Activated T-helper 17 cell treated with anti-CD3 and anti-CD28 coated beads, Interleukin-2, amount 50 U/mL, for 72 hours (primary cell): ENCODE measurements around the gene PRM1. TPM values are rescaled to one million over a fixed set of nuclear protein-coding genes. Genes with fewer than 3 reads are reported as not detected.

Experiments
- ATAC-seq: fragments of 150-1000 bp; cut with Tn5 transposase; replicated peaks from 2 replicates; pipeline ENCODE4 v1.10.0; 2021; ENCODE audit warnings: mild to moderate bottlenecking, moderate library complexity
- H3K27ac Mint-ChIP-seq: one replicate; pipeline ENCODE4 v1.8.0; 2022; ENCODE audit warnings: mixed read lengths
- H3K27me3 Mint-ChIP-seq: one replicate; pipeline ENCODE4 v1.8.0; 2022; ENCODE audit warnings: mixed read lengths
- H3K36me3 Mint-ChIP-seq: one replicate; pipeline ENCODE4 v1.8.0; 2022; ENCODE audit warnings: low read depth, mild to moderate bottlenecking, mixed read lengths
- H3K4me1 Mint-ChIP-seq: one replicate; pipeline ENCODE4 v1.8.0; 2022; ENCODE audit warnings: mixed read lengths
- H3K4me3 Mint-ChIP-seq: one replicate; pipeline ENCODE4 v1.8.0; 2022; ENCODE audit warnings: mild to moderate bottlenecking, mixed read lengths
- H3K9me3 Mint-ChIP-seq: one replicate; pipeline ENCODE4 v1.8.0; 2022; ENCODE audit warnings: mixed read lengths
- total RNA-seq, 2 donors: library from RNA; stranded (reverse); gene quantifications; one replicate each; pipeline ENCODE4 v1.2.3, GENCODE V29; 2022

PRM1 gene
- total RNA-seq, 2 donors from 2014 or later, result not detected

DNA sequence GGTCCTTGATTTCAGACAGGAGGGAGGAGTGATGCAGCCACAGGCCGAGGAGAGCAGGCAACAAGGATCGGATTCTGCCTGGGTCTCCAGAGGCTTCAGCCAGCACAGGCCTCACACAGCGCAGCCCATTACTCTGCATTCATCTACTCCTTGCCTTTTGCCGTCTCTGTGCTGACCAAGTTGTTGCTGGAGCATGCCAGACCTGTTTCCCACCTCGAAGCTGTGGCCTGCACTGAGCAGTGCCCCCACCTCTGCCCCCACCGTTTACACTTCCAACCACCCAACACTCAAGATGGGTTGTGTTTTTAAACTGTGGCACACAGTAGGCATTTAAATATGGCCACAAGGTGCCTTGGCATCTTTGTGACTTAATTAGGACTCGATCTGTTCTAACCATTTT is 6.2 kb downstream of the PRM1 start:
- Mint-ChIP-seq H3K27ac (no peak overlapping the region), H3K27me3 (no peaks in the 10 kb centered on the region), H3K4me3 (no peak overlapping the region), H3K4me1 (no peaks in the 10 kb centered on the region), H3K36me3 (no peaks in the 10 kb centered on the region), H3K9me3 (no peaks in the 10 kb centered on the region)
- no peak for ATAC-seq

DNA sequence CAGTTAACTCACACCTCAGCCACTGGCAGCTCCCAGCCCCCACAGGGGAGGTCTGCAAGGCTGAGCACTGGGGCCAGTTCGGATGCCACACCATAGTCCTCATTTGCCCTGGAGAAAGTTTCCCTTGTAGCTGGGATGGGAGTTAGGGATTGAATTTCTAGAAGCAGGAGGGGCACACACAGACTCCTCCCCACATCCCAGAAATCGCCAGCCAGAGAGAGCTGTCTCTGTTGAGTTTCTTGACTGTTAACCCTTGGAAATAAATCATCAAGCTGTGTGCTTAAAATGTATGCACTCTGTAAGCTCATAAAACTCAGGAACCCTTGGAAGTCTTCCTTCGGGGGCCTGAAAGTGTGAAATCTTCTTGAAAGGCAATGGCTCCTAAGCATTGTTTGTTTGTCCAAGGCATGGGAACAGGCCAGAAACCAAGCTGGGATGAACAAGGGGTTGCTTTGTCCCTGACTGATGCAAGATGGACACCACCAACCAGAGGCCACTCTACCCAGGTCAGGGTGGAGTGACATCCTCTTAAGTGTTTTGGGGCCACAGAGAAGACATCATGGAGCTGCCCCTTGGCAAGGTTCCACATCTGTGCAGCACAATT is 7.3 kb downstream of the PRM1 start:
- Mint-ChIP-seq H3K27me3 (no peaks in the 10 kb centered on the region), H3K4me3 (no peak overlapping the region), H3K27ac (no peak overlapping the region), H3K4me1 (no peaks in the 10 kb centered on the region), H3K36me3 (no peaks in the 10 kb centered on the region), H3K9me3 (no peaks in the 10 kb centered on the region)
- no peak for ATAC-seq

DNA sequence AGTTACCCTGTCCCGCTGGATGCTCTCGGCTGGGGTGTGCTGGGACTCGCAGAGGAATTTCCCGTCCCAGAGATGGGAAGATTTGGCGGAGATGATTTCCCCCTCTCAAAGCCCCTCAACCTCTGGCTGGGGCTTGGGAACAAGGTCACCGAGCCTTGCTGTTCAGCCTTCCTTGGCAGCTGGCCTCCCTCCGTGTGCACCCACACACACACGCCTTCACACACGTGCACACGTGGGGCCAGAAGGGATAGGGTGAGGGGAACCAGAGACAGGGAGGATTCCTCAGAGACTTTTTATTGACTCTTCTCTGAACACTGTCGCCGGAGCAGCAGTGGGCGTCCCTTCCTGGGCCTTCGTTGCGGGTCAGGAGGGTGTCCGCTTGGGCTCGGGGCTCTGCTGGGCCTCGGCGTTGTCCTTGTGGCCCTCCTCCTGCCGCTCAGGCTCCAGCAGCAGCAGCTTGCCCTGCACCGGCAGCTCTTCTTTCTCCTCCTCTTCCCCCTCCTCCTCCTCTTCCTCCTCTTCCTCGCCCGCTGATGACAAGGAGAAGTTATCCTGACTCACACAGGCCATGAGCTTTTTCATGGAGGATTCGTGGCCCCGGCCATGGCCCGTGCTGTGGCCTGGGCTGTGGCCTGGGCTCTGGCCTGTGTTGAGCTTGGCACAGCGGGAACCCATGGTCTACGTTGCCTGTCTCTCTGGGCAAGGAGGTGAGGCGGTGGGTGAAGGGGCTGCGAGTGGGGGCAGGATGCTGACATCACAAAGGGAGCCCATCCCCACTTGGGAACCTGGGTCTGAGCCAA is 8.0 kb downstream of the PRM1 start, which contains the start of gene PRM3:
Gene PRM3, minus strand, starts transcription at position 709 of the 800 bp plus-strand sequence. Its CDS starts 34 bp downstream, at position 675.
- Mint-ChIP-seq H3K4me1 (no peaks in the 10 kb centered on the region), H3K36me3 (no peaks in the 10 kb centered on the region), H3K27me3 (no peaks in the 10 kb centered on the region), H3K9me3 (no peaks in the 10 kb centered on the region), H3K4me3 (no peak within 1 kb of the TSS), H3K27ac (no peak within 1 kb of the TSS)
- ATAC-seq, result no peak

DNA sequence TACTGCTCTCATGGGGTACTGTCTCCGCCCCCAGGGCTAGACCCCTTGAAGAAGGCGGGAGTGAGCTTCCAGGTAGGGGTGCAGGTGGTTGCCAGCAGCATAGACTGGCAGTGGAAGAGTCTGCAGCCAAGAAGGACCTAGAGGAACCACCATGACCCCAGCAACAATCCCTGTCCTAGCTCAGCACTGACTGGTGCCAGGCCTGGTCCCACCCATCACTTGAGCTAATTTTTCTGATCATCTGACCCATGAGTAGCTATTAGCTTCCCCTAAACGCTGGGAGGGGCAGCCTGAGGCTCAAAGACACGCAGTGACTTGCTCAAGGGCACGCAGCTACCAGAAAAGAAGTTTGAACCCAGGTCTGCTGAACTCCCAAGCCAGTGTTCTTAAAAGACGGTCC is 8.6 kb downstream of the PRM1 start:
- no peak for ATAC-seq
- H3K9me3 Mint-ChIP-seq, result no peaks in the 10 kb centered on the region
- no peaks in the 10 kb centered on the region for H3K27me3 Mint-ChIP-seq
- no peak overlapping the region for H3K27ac Mint-ChIP-seq
- H3K4me1 Mint-ChIP-seq, result no peaks in the 10 kb centered on the region
- no peak overlapping the region for H3K4me3 Mint-ChIP-seq
- H3K36me3 Mint-ChIP-seq, result no peaks in the 10 kb centered on the region

DNA sequence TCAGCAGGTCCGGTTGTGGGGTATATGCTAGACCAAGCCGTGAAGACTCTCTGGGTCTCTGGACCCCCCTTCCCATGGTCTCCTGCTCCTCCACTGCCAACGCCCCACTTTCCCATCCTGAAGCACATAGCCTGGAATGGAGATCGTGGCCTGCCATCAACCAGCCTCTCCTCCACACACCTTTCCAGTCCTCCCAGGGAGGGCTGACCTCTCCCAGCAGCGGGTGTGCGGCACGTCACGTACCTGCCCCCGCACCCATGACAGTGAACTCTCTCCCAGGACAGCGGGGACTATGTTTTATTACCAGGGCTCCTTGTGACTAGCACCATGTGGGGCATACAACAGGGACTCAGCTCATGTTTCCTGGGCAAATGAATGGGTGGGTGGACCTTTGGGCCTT is 9.5 kb downstream of the PRM1 start:
- no peak for ATAC-seq
- Mint-ChIP-seq H3K4me1 (no peaks in the 10 kb centered on the region), H3K27ac (no peak overlapping the region), H3K4me3 (no peak overlapping the region), H3K27me3 (no peaks in the 10 kb centered on the region), H3K9me3 (no peaks in the 10 kb centered on the region), H3K36me3 (no peaks in the 10 kb centered on the region)

DNA sequence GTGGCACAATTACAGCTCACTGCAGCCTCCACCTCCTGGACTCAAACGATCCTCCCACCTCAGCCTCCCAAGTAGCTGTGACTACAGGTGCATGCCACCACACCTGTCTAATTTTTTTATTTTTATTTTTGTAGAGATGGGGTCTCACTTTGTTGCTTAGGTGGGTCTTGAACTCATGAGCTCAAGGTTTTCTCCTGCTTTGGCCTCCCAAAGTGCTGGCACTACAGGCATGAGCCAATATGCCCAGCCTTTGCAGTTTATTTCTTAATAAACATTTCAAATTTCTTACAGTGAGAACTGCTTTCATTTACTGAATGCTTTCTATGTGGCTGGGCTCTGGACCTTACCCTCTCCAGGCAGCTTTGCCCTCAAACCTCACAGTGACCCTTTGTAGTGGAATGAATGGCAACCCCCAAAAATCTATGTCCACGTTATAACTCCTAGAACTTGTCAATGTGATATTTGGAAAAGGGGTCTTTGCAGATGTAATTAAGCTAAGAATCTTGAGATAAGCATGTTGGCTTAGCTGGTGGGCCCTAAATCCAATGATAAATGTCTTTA is 10.4 kb downstream of the PRM1 start:
- no peak overlapping the region for H3K27ac Mint-ChIP-seq
- no peaks in the 10 kb centered on the region for H3K4me1 Mint-ChIP-seq
- H3K36me3 Mint-ChIP-seq, result no peaks in the 10 kb centered on the region
- no peak overlapping the region for H3K4me3 Mint-ChIP-seq
- ATAC-seq, result no peak
- no peaks in the 10 kb centered on the region for H3K9me3 Mint-ChIP-seq
- H3K27me3 Mint-ChIP-seq, result no peaks in the 10 kb centered on the region

DNA sequence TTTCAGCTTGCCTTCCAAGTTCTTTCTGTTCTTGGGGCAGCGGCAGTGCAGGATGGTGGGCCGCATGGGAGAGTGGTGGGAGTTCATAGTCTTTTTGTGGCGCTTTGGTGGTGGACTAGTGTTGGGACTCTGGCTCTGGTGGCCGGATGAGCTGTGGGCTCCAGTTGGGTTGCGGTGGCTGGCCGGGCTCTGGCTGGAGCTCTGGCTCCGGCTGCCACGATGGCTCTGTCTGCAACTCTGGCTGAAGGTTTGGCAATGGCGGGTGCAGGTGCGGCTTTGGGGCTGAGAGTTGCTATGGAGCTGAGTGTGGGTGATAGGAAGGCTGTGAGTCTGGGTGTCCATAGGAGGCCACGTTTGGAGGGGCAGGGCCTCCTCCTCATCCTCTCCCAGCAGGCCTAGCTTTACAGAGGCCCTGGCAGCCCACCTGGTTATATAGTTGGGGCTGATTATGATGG is 12.2 kb downstream of the PRM1 start, which contains the start of gene TNP2:
Gene TNP2, minus strand, starts transcription at position 405 of the 455 bp plus-strand sequence. Its CDS starts 63 bp downstream, at position 342.
- Mint-ChIP-seq H3K27me3 (no peaks in the 10 kb centered on the region), H3K9me3 (no peaks in the 10 kb centered on the region), H3K4me1 (peaks cover 4% of the 10 kb centered on the region), H3K36me3 (no peaks in the 10 kb centered on the region), H3K4me3 (no peak within 1 kb of the TSS), H3K27ac (no peak within 1 kb of the TSS)
- ATAC-seq, result no peak

DNA sequence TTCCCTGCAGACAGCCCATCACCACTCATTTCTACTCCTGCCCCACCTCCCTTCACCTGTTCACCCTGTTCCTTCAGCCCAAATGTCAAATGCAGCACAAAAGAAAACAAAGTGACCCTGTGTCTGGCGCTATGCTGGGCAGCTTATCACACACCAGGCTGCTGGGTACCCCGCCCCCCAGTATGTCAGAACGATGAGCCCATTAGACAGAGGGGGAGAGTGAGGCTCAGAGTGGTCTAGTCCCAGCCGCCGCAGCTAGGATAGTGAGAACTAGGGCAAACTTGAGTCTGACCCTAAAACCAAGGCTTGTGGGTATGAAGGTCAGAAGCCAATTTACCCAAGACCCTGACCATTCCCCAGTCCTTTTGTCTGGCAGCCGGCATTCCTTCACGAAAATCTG is 16.0 kb downstream of the PRM1 start:
- no peak overlapping the region for H3K4me3 Mint-ChIP-seq
- no peaks in the 10 kb centered on the region for H3K9me3 Mint-ChIP-seq
- H3K36me3 Mint-ChIP-seq, result no peaks in the 10 kb centered on the region
- peaks cover 3% of the 10 kb centered on the region for H3K27me3 Mint-ChIP-seq
- ATAC-seq, result no peak
- H3K27ac Mint-ChIP-seq, result no peak overlapping the region
- H3K4me1 Mint-ChIP-seq, result peaks cover 19% of the 10 kb centered on the region

DNA sequence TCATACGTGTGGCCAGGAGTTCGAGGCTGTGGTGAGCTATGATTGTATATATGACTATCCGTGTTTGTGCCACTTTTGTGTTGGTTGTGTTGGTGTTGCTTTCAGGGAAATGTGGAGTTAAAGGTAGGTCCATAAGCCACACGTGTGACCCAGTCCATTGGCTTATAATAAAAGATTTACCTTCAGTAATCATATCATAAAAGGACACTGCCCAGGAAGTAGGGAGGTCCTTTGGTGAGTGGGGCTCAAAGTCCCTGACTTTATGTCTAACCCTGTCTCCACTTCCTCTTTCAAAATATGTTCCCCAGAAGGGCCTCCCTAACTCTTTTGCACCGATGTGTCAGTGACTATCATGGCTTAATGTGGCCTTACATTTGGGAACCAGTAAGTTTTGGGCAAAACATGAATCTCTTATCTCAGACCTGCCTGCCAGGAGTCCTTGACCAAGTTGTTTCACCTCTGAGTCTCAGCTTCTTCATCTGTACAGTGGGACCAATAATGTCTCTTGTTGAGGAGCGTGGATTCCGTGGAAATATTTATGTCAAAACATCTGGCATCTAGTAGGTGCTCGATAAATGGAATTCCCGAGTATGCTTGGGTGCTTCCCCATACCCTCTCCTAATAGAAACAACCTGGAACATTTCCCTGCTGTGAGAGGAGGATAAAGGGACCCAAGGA is 16.8 kb downstream of the PRM1 start:
- Mint-ChIP-seq H3K36me3 (no peaks in the 10 kb centered on the region), H3K27ac (peak overlapping the region; percentile 55), H3K4me3 (peak overlapping the region; percentile 49), H3K27me3 (peaks cover 3% of the 10 kb centered on the region), H3K9me3 (no peaks in the 10 kb centered on the region), H3K4me1 (peaks cover 23% of the 10 kb centered on the region)
- peak; percentile 8 for ATAC-seq

DNA sequence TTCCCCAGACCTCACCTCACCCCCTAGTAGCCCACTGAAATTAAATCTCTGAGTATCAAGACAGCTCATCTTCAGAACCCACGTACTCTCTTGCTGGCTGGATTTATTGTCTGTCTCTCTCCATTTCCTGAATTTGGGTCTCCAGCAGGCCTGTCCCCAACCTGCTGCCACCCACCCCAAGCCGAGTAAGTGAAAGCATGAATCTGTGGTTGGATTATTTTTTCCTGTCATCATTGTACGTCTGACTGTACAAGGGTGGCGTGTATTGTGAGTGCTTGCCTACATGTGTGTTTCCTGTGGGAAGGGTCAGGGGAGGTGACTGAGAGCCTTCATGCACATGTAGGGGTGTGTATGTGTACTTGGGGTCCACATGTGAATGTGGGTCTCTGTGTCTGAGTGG is 17.4 kb downstream of the PRM1 start:
- ATAC-seq, result peak; percentile 92
- H3K4me1 Mint-ChIP-seq, result peaks cover 23% of the 10 kb centered on the region
- H3K4me3 Mint-ChIP-seq, result peak overlapping the region; percentile 49
- peak overlapping the region; percentile 55 for H3K27ac Mint-ChIP-seq
- H3K36me3 Mint-ChIP-seq, result no peaks in the 10 kb centered on the region
- no peaks in the 10 kb centered on the region for H3K9me3 Mint-ChIP-seq
- H3K27me3 Mint-ChIP-seq, result peaks cover 3% of the 10 kb centered on the region

DNA sequence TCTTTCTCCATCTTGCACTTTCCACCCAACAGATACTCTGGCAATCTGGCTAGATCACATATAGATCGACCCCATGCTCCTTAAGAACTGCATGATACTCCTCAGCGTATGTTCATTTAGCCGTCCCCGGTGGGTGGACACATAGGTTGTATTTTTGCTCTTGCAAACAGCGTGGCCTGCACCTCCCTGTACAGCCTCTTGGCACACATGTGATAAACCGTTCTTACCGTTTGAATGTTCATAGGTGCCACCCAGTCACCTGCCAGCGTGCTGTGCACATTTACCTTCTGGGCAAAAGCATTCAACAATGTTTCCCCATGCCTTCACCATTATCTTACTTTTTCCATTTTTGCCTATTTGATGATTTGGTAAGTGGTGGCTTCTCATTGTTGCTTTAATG is 18.2 kb downstream of the PRM1 start:
- Mint-ChIP-seq H3K9me3 (no peaks in the 10 kb centered on the region), H3K4me3 (peak overlapping the region; percentile 49), H3K27me3 (peaks cover 3% of the 10 kb centered on the region), H3K4me1 (peaks cover 30% of the 10 kb centered on the region), H3K36me3 (no peaks in the 10 kb centered on the region), H3K27ac (no peak overlapping the region)
- ATAC-seq, result no peak

DNA sequence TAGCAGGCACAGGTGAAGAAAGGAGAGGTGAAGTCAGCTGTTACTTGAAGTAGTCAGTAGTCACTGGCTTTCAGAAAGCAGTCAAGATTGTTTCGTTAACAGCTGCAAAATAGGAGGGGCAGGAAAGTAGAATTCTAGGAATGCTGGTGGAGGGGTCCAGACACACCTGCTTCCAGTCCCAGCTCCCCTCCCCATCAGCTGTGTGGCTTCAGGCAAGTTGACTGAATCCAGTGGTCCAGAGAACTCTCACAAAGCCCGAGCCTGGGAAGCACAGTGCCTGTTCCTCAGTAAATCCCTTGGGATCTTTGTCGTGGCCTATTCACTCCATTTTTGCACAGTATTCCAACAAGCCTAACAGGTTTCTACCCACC is 20.5 kb downstream of the PRM1 start:
- peaks cover 3% of the 10 kb centered on the region for H3K27me3 Mint-ChIP-seq
- no peak overlapping the region for H3K4me3 Mint-ChIP-seq
- H3K9me3 Mint-ChIP-seq, result no peaks in the 10 kb centered on the region
- H3K36me3 Mint-ChIP-seq, result peaks cover 14% of the 10 kb centered on the region
- H3K27ac Mint-ChIP-seq, result peak overlapping the region; percentile 0
- ATAC-seq, result no peak
- peaks cover 38% of the 10 kb centered on the region for H3K4me1 Mint-ChIP-seq

DNA sequence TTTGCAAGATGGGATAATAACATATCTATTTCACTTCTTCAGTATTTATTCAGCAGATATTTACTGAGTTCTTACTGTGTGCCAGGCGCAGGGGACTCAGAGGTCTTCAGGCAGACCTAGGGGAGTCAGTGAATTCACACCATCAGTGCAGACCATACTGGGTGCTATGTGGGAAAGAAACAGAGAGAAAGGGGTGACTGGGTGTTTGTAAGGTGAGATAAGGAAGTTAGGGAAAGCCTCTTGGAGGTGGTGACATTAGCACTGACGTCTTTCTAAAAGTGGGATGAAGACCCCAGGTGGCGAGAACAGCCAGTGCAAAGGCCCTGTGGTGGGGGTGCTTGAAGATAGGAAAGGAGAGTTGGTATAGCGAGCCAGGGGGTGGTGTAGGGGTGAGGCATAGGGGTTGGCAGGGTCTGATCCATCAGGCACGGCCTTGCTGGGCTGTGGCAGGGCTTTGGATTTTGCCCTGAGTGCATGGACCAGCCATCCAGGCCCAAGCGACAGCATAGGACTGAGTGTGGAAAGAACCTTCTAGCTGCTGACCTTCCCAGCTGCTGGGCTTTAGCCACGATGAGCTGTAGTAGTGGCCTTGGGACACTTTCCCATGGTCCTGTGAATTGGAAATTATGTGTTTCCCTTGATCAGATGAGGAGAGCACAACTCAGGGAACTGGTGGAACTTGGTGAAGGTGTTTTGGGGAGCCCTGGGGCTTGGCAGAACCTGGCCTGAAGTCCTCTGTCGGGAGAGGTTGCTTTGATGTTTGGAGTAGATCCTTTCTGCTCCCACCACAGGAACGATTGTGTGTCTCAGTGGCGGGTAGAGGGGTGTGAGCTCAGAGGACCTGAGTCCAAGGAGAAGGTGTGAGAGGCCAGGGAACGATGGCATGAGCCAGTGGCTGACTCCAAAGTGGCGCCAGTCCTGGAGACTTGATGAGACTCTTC is 21.2 kb downstream of the PRM1 start:
- Mint-ChIP-seq H3K4me1 (peaks cover 38% of the 10 kb centered on the region), H3K4me3 (no peak overlapping the region), H3K9me3 (no peaks in the 10 kb centered on the region), H3K27me3 (peaks cover 3% of the 10 kb centered on the region), H3K27ac (peak overlapping the region; percentile 0), H3K36me3 (peaks cover 20% of the 10 kb centered on the region)
- no peak for ATAC-seq
